ENCODE results near the gene MYT1.

DNA sequence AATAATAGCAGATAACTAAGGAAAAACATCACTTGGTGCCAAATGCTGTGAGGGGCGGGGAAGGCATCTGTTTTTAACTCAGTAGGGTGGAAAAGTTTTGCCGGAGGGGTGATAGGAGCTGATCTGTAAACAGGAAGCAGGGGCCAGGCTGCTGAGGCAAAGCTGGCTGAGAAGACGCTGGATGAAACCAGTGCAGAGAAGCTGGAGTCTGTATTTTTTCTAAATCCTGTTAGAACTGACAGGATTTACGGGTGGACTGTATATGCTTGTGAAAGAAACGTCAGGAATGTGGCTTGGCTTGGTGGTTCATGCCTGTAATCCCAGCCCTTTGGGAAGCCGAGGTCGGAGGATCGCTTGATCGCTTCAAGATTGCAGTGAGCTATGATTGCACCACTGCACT lies 96.9 kb downstream of the MYT1 start:
- TF ChIP-seq, protein P1, sequence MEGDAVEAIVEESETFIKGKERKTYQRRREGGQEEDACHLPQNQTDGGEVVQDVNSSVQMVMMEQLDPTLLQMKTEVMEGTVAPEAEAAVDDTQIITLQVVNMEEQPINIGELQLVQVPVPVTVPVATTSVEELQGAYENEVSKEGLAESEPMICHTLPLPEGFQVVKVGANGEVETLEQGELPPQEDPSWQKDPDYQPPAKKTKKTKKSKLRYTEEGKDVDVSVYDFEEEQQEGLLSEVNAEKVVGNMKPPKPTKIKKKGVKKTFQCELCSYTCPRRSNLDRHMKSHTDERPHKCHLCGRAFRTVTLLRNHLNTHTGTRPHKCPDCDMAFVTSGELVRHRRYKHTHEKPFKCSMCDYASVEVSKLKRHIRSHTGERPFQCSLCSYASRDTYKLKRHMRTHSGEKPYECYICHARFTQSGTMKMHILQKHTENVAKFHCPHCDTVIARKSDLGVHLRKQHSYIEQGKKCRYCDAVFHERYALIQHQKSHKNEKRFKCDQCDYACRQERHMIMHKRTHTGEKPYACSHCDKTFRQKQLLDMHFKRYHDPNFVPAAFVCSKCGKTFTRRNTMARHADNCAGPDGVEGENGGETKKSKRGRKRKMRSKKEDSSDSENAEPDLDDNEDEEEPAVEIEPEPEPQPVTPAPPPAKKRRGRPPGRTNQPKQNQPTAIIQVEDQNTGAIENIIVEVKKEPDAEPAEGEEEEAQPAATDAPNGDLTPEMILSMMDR (IDR thresholded peaks at IDR 0.05; ENCODE audit: low read length), result no peak
- no peak for TF ChIP-seq EZH2 (optimal IDR thresholded peaks at IDR 0.05; ENCODE audit: low read depth, low read length)
